ENCODE measurements around the gene ZFHX2.
"Not testable (repeated sequence)": the region's sequence is repeated elsewhere in the genome, so short reads cannot be mapped to it uniquely, and the experiment has no call there.

The ZFHX2 gene

DNA sequence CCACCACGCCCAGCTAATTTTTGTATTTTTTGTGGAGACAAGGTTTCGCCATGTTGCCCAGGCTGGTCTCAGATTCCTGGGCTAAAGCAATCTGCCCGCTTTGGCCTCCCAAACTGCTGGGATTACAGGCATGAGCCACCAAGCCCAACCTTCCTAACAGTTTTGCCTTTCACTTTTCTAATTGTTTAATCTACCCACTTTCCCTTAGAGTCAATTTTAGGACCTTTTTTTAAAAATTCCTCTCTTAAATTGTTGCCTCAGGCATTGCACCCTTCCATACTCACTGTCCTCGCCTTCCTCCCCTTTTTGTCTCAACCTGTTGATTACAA, 11.5 kb downstream of the ZFHX2 start:
- no peak for DNase-seq (ENCODE audit: low spot score)

DNA sequence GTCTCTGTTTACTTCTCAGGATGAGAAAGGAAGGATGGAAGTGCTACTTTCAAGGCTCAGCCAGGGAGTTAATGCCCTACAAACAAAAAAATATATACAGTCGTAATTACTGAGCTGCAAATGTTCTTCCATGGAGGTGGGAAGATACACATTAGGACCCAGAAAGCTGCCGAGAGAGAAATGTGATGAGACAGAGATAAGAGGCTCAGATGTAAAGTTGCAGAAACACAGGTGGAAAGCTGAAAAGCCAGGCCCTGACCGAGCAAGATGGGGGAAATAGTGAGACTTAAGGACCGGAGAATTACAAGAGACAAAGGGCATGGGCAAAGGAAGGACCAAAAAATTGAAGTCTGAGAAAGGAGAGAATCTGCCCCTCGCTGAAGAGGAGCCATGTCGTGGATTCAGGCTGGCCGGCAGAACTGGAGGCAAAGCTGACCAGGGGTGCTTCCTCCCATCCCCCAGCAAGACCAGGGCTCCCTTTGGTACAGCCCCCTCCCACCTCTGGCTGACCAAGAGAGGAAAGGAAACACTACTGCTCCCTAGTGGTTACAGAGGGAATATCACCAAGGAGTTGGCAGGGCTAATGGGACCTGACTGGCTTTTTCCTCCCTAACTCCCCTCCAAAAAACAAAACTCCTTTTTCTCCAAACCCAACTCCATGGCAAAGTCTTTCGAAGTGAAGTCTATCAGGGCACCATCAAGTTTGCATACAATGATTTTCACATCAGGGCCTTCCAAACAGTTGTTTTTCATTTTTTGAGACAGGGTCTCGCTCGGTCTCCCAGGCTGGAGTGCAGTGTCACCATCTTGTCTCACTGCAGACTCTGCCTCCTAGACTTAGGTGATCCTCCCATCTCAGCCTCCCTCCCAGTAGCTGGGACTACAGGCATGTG, 12.1 kb downstream of the ZFHX2 start:
- DNase-seq (ENCODE audit: low spot score) = peak; percentile 83

DNA sequence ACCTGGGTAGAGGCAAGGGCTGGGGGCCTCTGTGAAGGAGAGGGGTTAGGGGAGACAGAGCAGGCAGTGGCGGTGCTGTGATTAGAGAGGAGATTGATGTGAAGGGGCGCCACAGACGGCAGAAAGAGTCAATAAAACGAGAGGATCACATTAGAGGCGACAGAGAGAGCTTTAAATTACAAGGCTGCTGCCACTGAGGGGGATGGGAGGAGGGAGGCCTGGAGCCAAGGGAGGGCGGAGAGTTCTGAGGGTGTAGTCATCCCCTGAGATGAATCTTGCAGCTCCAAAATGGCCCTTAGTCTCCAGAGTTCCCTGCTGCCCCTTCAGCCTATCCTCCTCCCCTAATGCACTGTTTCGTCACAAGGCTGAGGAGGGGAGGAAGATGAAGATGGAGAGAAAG, 12.8 kb downstream of the ZFHX2 start:
- DNase-seq (ENCODE audit: low spot score) = peak; percentile 76

- DNase-seq (ENCODE audit: low spot score) = no peak
Observed at GRCh38 chr14:23538050-23538718, 13.4 kb downstream of the ZFHX2 start.

DNA sequence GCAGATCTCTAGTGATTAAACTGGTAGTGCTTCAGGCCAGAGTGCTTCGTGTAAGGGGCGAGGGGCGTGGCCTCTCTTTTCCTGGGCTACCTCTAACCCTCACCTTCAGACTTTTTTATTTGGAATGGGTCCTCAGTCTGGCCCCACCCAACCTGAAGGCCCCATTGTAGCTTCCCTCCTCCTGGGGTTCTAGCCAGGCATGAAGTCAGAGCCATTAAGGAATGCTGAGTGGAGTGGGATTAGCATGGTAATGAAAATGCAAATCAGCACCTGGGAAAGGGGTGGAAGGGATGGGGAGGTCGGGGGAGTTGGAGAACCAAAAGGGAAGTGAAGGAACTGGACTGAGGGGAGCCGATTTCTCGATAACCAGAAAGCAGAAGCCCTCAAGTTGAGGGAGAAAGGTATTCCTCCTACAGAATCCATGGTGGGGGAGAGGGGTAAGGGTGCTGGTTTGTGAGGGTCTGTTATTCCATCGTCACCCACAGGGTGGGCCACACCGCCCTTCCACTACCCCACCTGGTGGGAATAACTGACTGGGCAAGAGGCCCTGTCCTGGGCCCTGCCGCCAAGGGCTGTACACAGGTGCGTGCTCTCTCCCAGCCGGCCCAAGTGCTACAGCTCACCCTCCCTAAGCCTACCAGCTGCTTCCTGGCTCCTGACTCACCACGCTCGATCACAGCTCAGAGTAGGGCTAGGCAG, 14.1 kb downstream of the ZFHX2 start:
- DNase-seq (ENCODE audit: low spot score) = peak; percentile 71

GRCh38 chr14:23536906-23537305, 14.7 kb downstream of the ZFHX2 start:
- DNase-seq (ENCODE audit: low spot score) = not testable (repeated sequence)

GRCh38 chr14:23536494-23536893, 15.1 kb downstream of the ZFHX2 start:
- DNase-seq (ENCODE audit: low spot score) = no peak

DNA sequence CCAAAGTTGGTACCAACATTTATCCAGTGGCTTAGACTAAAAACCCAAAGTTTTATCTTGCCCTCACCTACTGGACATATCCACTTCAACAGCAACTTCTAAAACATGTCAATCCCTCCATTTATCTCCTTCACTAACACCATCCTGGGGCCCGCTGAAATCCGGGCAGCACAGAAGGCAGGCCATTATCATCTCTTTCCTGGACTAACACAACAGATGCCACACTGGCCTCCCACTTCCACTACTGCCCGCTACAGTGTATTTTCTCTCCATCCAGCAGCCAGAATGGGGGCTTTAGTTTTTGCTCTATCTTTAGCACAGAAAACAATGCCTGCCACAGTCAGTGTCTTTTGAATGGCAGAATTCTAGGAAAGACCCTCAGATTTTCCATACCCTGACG, 15.6 kb downstream of the ZFHX2 start:
- peak; percentile 58 for DNase-seq (ENCODE audit: low spot score)

DNA sequence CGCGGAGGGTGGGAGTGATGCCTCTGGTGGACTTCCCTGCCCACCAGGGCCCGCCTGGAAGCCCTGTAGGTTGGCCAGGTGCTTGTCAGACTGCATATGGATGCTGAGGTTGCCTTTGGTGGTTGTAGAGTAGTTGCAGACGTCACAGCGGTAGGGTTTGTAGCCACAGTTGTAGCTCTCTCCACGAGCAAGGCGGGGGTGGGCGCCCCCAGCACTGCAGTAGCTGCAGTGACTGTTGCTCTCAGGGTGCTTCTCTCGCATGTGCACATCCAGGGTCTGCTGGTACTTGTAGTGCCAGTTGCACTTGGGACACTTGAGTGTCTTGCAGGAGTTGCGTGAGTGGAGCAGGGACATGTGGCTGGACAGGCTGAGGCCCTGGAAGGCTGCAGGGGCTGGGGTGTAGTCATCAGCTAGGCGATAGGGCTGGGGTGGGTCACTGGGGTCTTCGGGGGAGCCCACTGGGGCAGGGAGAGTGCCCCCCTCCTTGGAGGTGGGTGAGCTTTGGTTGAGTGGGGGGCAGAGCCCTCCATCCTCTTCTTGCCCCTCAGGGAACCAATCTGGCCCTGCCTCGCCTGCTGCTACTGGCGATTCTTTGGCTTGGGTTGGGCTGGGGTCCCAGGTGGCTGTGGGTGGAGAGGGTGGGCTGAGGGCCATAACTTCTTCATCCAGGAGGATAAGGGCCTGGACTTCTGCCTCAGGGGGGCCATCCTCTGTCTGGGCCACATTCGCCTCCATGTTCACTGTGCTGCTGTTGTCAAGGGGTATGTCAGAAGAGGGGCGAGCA, 17.7 kb downstream of the ZFHX2 start:
- DNase-seq (ENCODE audit: low spot score) = no peak

GRCh38 chr14:23532658-23533057, 18.9 kb downstream of the ZFHX2 start:
- no peak for DNase-seq (ENCODE audit: low spot score)

- DNase-seq (ENCODE audit: low spot score) = no peak
Observed at GRCh38 chr14:23531391-23531790, 20.2 kb downstream of the ZFHX2 start.

- no peak for DNase-seq (ENCODE audit: low spot score)
Observed at GRCh38 chr14:23530375-23531055, 21.1 kb downstream of the ZFHX2 start.

DNA sequence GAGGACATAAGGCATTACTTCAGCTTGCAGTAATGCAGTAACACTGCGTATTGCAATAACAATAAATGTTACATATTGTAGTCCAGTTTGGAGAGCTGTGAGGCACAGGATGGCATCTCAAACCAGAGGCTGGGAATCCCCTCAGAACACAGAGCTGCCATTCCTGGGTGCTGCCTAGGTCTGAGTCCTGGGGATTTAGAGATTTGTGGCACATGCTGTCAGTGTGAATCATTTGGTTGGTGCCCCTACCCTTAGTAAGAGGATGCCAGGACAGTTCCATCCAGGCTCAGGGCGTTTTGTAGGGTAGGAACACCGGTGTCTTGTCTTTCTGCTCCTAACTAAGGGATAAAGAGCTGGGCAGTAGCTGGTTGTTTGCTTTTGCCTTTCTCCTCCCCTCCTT, 22.5 kb downstream of the ZFHX2 start:
- DNase-seq (ENCODE audit: low spot score) = no peak

GRCh38 chr14:23528555-23528954, 23.0 kb downstream of the ZFHX2 start:
- peak; percentile 72 for DNase-seq (ENCODE audit: low spot score)

GRCh38 chr14:23525611-23526010, 26.0 kb downstream of the ZFHX2 start:
- DNase-seq (ENCODE audit: low spot score) = no peak

DNA sequence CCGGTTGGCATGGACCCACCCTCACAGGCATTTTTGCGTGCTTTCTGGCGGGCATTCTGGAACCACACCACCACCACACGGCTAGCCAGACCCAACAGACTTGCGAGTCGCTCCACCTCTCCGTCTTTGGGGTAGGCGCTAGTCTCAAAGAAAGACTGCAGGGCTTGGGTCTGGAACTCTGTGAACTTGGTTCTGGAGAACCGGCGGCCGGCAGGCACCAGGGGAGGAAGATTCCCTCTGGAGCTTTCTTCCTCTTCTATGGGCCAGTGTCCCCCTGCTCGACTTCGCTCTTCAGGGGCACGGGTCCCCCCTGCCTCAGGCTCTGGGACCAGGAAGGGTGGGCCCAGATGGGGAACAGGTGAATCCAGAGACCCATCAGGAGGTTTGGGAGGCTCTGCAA, 26.6 kb downstream of the ZFHX2 start:
- no peak for DNase-seq (ENCODE audit: low spot score)

DNA sequence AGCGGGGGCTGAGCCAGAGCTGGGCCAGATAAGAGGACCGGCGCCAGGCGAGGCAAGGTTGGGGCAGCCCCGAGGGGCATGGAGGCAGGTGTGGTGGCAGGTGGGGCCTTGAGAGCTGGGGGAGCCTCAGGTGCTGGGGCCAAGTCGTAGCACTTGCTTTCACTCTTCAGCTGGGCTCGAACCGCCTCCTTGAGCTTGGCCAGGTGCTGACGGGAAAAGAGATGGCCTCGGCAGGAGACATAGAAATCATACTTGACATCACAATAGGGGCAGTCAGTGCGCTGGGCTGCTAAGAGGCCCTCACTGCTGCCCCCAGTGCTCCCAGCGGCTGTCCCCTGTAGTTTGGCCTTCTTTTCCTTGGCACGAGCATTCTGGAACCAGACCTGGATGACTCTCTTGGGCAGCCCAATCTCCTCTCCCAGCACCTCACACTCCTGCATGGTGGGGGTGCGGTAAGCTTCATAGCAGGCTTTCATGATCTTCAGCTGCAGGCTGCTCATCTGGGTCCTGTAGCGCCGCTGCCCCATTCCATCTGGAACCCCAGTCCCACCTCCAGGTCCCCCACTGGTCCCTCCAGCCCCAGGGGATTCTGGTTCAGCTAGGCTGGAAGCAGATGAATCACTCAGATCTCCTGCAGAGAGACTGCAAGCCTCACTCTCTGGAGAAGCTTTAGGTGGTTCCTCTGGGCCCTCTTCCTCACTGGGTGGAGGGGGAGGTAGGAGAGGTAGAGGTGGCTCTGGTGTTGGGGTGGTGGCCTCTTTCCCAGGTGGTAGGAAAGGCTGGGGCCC, 28.1 kb downstream of the ZFHX2 start:
- no peak for DNase-seq (ENCODE audit: low spot score)

GRCh38 chr14:23522643-23523198, 28.8 kb downstream of the ZFHX2 start:
- no peak for DNase-seq (ENCODE audit: low spot score)

DNA sequence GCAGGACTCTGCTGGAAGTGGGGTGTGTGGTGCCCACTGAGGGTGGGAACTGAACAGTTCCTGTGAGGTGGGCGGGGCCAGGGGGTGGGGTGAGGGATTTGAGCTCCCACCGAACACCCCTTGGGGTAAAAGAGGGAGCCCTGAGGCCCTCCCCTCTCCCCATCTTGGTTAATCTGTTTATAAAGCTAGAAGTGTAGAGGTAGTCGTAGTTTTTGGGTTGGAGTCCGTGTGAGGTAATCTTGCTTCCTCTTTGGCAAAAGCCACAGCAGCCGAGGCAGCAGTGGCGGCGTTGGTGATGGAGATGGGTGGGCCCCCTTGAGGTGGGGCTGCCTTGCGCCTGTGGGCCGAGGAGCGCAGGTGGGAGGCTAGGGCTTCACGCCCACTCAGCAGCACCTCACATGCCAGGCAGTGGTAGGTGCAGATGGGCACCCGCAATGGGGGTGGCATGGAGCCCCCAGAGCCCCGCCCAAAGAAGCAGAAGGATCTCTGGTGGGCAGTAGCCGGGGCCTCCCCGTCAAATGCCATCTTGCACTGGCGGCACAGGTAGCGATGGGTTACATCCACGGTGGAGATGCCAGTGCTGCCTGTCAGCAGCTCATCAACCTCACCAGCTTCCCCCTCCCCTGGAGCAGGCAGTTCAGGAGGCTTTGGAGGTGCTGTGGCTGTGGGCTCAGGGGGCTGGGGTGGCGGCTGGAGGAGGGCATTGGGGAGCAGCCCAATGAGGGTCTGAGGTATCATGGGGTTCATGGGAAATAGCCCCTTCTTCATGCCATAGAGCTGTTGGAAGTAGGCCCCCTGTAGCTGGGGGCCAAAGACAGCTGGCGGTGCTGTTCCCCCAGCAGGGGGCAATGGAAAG, 29.6 kb downstream of the ZFHX2 start:
- no peak for DNase-seq (ENCODE audit: low spot score)
